ENCODE data around the gene TNK2. TPM values are rescaled to one million over a fixed set of nuclear protein-coding genes. Genes with fewer than 3 reads are reported as not detected.
A peak's percentile ranks its signal among the peaks of the same experiment; 100 is the strongest.

The TNK2 gene
- polyA plus RNA-seq, 1 donor (not counting 4 experiments of a cell fraction or from before 2014, with no cell fraction given) = 15.8 TPM

- H3K79me2 ChIP-seq (ENCODE audit: control insufficient read depth, insufficient read depth, low read length) = peaks cover 60% of the 10 kb centered on the region
- H4K20me1 ChIP-seq (ENCODE audit: control insufficient read depth, extremely low read depth, insufficient read depth, low read length) = peaks cover 4% of the 10 kb centered on the region
- H3K4me3 ChIP-seq (ENCODE audit: control insufficient read depth in 2 of 3, extremely low read depth in 1 of 3, insufficient read depth in 2 of 3, low read depth in 1 of 3, low read length in 3 of 3) = peak overlapping the region; percentile 70 to 86 (median 70)
- peak overlapping the region; percentile 76 for H3K9ac ChIP-seq (ENCODE audit: control insufficient read depth, extremely low read depth, insufficient read depth, low read length)
- H3K4me2 ChIP-seq (ENCODE audit: control insufficient read depth, extremely low read depth, insufficient read depth, low read depth, low read length) = peak overlapping the region; percentile 99
- DNase-seq (ENCODE audit: low read depth, low spot score) (no peak), FAIRE-seq (peak; percentile 43)
- H3K9me1 ChIP-seq (ENCODE audit: control insufficient read depth, extremely low read depth, insufficient read depth, low read length) = no peaks in the 10 kb centered on the region
- H3K27ac ChIP-seq (ENCODE audit: control insufficient read depth, insufficient read depth, low read length) = peak overlapping the region; percentile 81
- no peak for TF ChIP-seq CTCF (optimal IDR thresholded peaks at IDR 0.05 in 1 of 3, IDR thresholded peaks at IDR 0.05 in 1 of 3, conservative IDR thresholded peaks at IDR 0.05 in 1 of 3; ENCODE audit: extremely low read depth in 1 of 3, insufficient read depth in 2 of 3, low read length in 3 of 3)
- TF ChIP-seq EZH2 (IDR thresholded peaks at IDR 0.05; ENCODE audit: low read length) = no peak
- dilution Hi-C loops (cut with MboI; ENCODE audit: extremely low pct_ligation_motif_present, low sequenced_read_pairs) = no loop called here
- H3K27me3 ChIP-seq (ENCODE audit: control insufficient read depth, extremely low read depth, insufficient read depth, low read length) = no peaks in the 10 kb centered on the region
- H3K9me3 ChIP-seq (ENCODE audit: control insufficient read depth, low read depth, low read length) = no peaks in the 10 kb centered on the region
- H2AFZ ChIP-seq (ENCODE audit: control insufficient read depth, low read length) = peak overlapping the region; percentile 52
- H3K4me1 ChIP-seq (ENCODE audit: control insufficient read depth, extremely low read depth, insufficient read depth, low read length) = peaks cover 40% of the 10 kb centered on the region
- H3K36me3 ChIP-seq (ENCODE audit: control insufficient read depth in 2 of 2, extremely low read depth in 1 of 2, insufficient read depth in 2 of 2, low read length in 2 of 2) = peaks cover 0 to 9% of the 10 kb centered on the region in 2 experiments
These were observed 11.8 kb downstream of the TNK2 start for GRCh38 chr3:195896361-195897080.

- H3K4me3 ChIP-seq (ENCODE audit: control insufficient read depth in 2 of 3, extremely low read depth in 1 of 3, insufficient read depth in 2 of 3, low read depth in 1 of 3, low read length in 3 of 3) = peak overlapping the region; percentile 70 to 86 (median 70)
- FAIRE-seq = no peak
- H4K20me1 ChIP-seq (ENCODE audit: control insufficient read depth, extremely low read depth, insufficient read depth, low read length) = peaks cover 4% of the 10 kb centered on the region
- H3K27ac ChIP-seq (ENCODE audit: control insufficient read depth, insufficient read depth, low read length) = peak overlapping the region; percentile 81
- no peak for DNase-seq (ENCODE audit: low read depth, low spot score)
- no peaks in the 10 kb centered on the region for H3K9me3 ChIP-seq (ENCODE audit: control insufficient read depth, low read depth, low read length)
- TF ChIP-seq CTCF (optimal IDR thresholded peaks at IDR 0.05 in 1 of 3, IDR thresholded peaks at IDR 0.05 in 1 of 3, conservative IDR thresholded peaks at IDR 0.05 in 1 of 3; ENCODE audit: extremely low read depth in 1 of 3, insufficient read depth in 2 of 3, low read length in 3 of 3) (no peak), EZH2 (IDR thresholded peaks at IDR 0.05; ENCODE audit: low read length) (no peak)
- H3K27me3 ChIP-seq (ENCODE audit: control insufficient read depth, extremely low read depth, insufficient read depth, low read length) = no peaks in the 10 kb centered on the region
- H2AFZ ChIP-seq (ENCODE audit: control insufficient read depth, low read length) = peak overlapping the region; percentile 52
- peak overlapping the region; percentile 99 for H3K4me2 ChIP-seq (ENCODE audit: control insufficient read depth, extremely low read depth, insufficient read depth, low read depth, low read length)
- H3K9ac ChIP-seq (ENCODE audit: control insufficient read depth, extremely low read depth, insufficient read depth, low read length) = peak overlapping the region; percentile 76
- H3K79me2 ChIP-seq (ENCODE audit: control insufficient read depth, insufficient read depth, low read length) = peaks cover 57% of the 10 kb centered on the region
- H3K4me1 ChIP-seq (ENCODE audit: control insufficient read depth, extremely low read depth, insufficient read depth, low read length) = peaks cover 37% of the 10 kb centered on the region
- peaks cover 0 to 10% of the 10 kb centered on the region in 2 experiments for H3K36me3 ChIP-seq (ENCODE audit: control insufficient read depth in 2 of 2, extremely low read depth in 1 of 2, insufficient read depth in 2 of 2, low read length in 2 of 2)
- H3K9me1 ChIP-seq (ENCODE audit: control insufficient read depth, extremely low read depth, insufficient read depth, low read length) = no peaks in the 10 kb centered on the region
- dilution Hi-C loops (cut with MboI; ENCODE audit: extremely low pct_ligation_motif_present, low sequenced_read_pairs) = no loop called here
These were observed 12.4 kb downstream of the TNK2 start for GRCh38 chr3:195895861-195896360.

All from keratinocyte (primary cell).